HG02678 (cell line): ENCODE results near the gene OCIAD1.
"Not testable (repeated sequence)": the region's sequence is repeated elsewhere in the genome, so short reads cannot be mapped to it uniquely, and the experiment has no call there.

Experiments used
- ATAC-seq: cut with Tn5 transposase; IDR thresholded peaks from one replicate; pipeline ENCODE4 v1.9.1; 2021; ENCODE audit warnings: mild to moderate bottlenecking, moderate library complexity; ENCODE audit not compliant: unreplicated experiment

OCIAD1 gene

GRCh38 chr4:48889750-48890149, 58.9 kb downstream of the OCIAD1 start:
- not testable (repeated sequence) for ATAC-seq

GRCh38 chr4:48891028-48891619, 60.2 kb downstream of the OCIAD1 start:
- ATAC-seq: no peak

- ATAC-seq: no peak
These were observed 66.0 kb downstream of the OCIAD1 start for GRCh38 chr4:48896845-48897244.

GRCh38 chr4:48898733-48899431, 68.0 kb downstream of the OCIAD1 start:
- peak; percentile 85 for ATAC-seq

GRCh38 chr4:48899432-48899749, 68.5 kb downstream of the OCIAD1 start:
- ATAC-seq: no peak

- ATAC-seq: no peak
These were observed 69.1 kb downstream of the OCIAD1 start for GRCh38 chr4:48899950-48900349.

- ATAC-seq: no peak
These were observed 70.3 kb downstream of the OCIAD1 start for GRCh38 chr4:48901196-48901595.

- no peak for ATAC-seq
These were observed 71.4 kb downstream of the OCIAD1 start for GRCh38 chr4:48902266-48902665.

GRCh38 chr4:48904101-48904500, 73.2 kb downstream of the OCIAD1 start:
- ATAC-seq: no peak

- no peak for ATAC-seq
These were observed 73.8 kb downstream of the OCIAD1 start for GRCh38 chr4:48904541-48905142.

- no peak for ATAC-seq
These were observed 74.6 kb downstream of the OCIAD1 start for GRCh38 chr4:48905363-48906015.

- peak; percentile 98 for ATAC-seq
These were observed 75.6 kb downstream of the OCIAD1 start, which contains the start of gene OCIAD2 for GRCh38 chr4:48906206-48907173. Gene OCIAD2, minus strand, starts transcription at chr4:48906774. Its CDS starts 2,225 bp downstream, at chr4:48904549.

GRCh38 chr4:48907706-48908477, 77.0 kb downstream of the OCIAD1 start:
- ATAC-seq: no peak

GRCh38 chr4:48908687-48909086, 77.8 kb downstream of the OCIAD1 start:
- no peak for ATAC-seq

GRCh38 chr4:48909697-48910096, 78.8 kb downstream of the OCIAD1 start:
- no peak for ATAC-seq

GRCh38 chr4:48910511-48910910, 79.6 kb downstream of the OCIAD1 start:
- no peak for ATAC-seq
